LoVo (cell line): ENCODE results near the gene RPS19BP1.

Source experiments
- DNase-seq: peaks from one replicate; pipeline ENCODE4 v3.0.0-alpha.2; 2016; ENCODE audit warnings: low spot score

Gene RPS19BP1

GRCh38 chr22:39490135-39490798 lies 42.3 kb downstream of the RPS19BP1 start:
- peak; percentile 31 for DNase-seq

- no peak for DNase-seq
Measured at GRCh38 chr22:39489094-39490068, 43.2 kb downstream of the RPS19BP1 start.

GRCh38 chr22:39488563-39489083 lies 43.9 kb downstream of the RPS19BP1 start:
- DNase-seq = no peak

GRCh38 chr22:39487826-39488520 lies 44.6 kb downstream of the RPS19BP1 start:
- DNase-seq = no peak

DNA sequence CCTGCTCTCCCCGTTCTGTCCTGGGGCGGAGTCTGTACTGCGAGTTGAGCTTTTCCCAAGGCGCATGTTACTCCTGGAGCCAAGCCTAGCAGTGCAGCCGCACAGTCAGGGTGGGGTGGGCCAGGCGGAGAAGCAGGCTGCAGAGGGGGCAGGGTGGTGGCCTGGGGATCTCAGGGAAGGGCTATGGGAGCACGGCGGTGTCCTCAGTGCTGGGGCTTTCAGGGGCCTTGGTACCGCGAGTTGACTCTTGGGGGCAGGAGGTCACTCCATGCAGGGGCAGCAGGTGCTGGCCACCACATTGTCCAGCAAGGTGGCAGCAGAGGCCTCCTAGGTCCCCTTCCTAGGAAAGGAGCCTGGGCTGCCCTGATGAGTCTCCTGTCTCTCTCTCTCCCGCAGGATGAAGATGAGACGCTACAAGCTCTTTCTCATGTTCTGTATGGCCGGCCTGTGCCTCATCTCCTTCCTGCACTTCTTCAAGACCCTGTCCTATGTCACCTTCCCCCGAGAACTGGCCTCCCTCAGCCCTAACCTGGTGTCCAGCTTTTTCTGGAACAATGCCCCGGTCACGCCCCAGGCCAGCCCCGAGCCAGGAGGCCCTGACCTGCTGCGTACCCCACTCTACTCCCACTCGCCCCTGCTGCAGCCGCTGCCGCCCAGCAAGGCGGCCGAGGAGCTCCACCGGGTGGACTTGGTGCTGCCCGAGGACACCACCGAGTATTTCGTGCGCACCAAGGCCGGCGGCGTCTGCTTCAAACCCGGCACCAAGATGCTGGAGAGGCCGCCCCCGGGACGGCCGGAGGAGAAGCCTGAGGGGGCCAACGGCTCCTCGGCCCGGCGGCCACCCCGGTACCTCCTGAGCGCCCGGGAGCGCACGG lies 45.4 kb downstream of the RPS19BP1 start:
- DNase-seq = no peak

- no peak for DNase-seq
Measured at GRCh38 chr22:39482768-39483167, 49.8 kb downstream of the RPS19BP1 start.

- no peak for DNase-seq
Measured at GRCh38 chr22:39481595-39481994, 51.0 kb downstream of the RPS19BP1 start.

- no peak for DNase-seq
Measured at GRCh38 chr22:39481054-39481453, 51.5 kb downstream of the RPS19BP1 start.

- DNase-seq = no peak
Measured at GRCh38 chr22:39480557-39480956, 52.0 kb downstream of the RPS19BP1 start.

DNA sequence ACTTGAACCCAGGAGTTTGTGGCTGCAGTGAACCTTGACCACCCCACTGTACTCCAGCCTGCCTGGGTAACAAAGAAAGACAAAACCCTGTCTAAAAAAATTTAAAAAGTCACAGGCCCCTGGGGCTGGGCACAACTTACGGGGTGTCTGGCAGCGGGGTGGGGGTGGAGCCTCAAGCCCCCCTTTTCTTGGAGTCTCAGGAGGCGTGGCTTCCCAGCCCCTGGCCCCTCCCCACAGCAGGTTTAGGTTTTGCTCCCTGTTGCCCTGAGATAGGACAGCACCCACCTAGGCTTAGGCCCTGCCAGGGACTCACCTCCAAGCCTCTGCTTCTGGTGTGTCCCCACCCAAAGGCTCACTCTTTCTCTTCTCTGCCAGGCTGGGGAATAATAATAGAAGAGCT lies 53.3 kb downstream of the RPS19BP1 start:
- no peak for DNase-seq
